GM10847 (cell line): Measurements from ENCODE around the gene ARL11.

Experiments used
- POLR2A ChIP-seq: IDR thresholded peaks from 2 replicates; pipeline ENCODE4 v1.6.1; 2011; ENCODE audit not compliant: insufficient read length; ENCODE audit errors: extremely low read depth

Gene ARL11

GRCh38 chr13:49667773-49668172, 39.5 kb downstream of the ARL11 start:
- no peak for TF ChIP-seq POLR2A

- no peak for TF ChIP-seq POLR2A
Measured at GRCh38 chr13:49669735-49670309, 41.5 kb downstream of the ARL11 start.

DNA sequence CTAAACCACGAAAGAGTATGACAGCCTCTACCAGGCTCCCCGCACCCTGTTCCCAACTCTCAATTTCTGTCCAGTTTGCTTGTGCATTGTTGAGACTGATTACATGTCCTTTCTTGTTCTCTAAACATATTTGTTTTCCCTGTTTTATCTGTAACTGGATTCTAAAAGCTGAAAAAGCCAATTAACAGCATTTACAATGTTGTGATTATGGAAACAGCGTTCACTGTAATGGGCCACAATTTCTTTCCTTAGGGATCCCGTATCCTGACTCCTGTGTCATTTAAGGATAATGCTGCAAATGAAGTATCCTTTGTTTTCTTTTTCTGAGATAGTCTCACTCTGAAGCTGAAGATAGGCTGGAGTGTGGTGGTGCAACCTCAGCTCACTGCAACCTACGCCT, 42.5 kb downstream of the ARL11 start:
- no peak for TF ChIP-seq POLR2A

DNA sequence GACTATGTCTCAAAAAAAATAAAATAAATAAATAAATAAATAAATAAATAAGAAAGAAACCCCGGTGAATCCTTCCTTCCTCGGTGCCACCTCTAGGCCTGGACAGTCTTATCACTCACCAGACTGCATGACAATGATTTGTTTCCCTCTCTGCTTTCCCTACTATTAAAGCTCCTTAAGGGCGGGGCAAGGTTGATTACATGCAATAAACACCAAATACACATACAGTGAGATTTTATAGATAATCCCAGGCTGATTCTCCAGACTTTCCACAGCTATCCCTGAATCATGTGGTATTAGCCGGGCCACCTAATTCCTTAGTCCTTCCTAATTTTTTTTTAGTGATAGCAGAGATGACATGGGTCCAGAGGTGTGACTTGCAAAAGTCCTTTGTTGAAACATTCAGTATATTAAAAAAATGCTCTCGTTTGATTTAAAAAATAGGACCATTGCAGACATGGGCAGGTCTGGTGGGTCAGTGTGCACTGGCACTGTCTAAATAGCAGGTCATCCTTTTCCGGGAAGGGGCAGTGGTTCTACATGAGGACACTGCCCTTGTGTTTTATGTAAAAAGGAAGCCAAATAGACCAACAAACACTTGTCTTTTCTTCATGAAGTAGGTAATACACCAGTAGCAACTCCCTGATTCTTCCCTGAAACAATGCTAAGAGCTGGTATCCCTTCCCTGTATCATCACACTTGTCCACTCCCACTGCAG, 48.4 kb downstream of the ARL11 start:
- no peak for TF ChIP-seq POLR2A

DNA sequence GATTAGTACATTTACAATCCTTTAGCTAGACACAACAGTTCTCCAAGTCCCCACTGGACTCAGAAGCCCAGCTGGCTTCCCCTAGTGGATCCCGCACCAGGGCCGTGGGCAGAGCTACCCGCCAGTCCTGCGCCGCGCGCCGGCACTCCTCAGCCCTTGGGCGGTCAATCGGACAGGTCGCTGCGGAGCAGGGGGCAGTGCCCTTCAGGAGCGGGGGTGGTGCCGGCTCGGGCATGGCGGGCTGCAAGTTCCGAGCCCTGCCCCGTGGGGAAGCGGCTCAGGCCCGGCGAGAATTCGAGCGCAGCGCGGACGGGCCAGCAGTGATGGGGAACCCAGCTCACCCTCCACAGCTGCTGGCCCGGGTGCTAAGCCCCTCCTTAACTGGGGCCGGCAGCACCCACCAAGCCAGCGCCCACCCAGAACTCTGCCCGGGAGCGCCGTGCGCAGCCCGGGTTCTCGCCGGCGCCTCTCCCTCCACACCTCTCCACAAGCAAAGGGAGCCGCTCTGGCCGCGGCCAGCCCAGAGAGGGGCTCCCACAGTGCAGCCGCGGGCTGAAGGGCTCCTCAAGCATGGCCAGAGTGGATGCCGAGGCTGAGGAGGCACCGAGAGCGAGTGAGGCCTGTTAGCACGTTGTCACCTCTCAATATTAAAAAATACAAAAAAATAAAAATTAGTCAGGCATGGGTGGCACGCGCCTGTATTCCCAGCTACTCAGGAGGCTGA, 50.0 kb downstream of the ARL11 start:
- TF ChIP-seq POLR2A: no peak

- no peak for TF ChIP-seq POLR2A
Measured at GRCh38 chr13:49679246-49679645, 50.9 kb downstream of the ARL11 start.

GRCh38 chr13:49681842-49682435, 53.6 kb downstream of the ARL11 start:
- TF ChIP-seq POLR2A: no peak
